PC-3 (cell line): ENCODE measurements around the gene SEC24B. TPM values are rescaled to one million over a fixed set of nuclear protein-coding genes. Genes with fewer than 3 reads are reported as not detected.

Experiments
- ATAC-seq: fragments of 200-7000 bp; cut with Tn5 transposase; 2 replicates; pipeline ENCODE4 v1.9.1; 2020; ENCODE audit warnings: mild to moderate bottlenecking, moderate library complexity
- BruUV-seq: library from RNA; stranded (reverse); fragments of 400-500 nt; replicated peaks from 2 replicates; lab custom pipeline; 2021; lab: Mats Ljungman, UMichigan
- CTCF ChIA-PET: fragments of 300-600 bp; sonication (Branson Sonifier 250); formaldehyde crosslinking; loops from one replicate; lab custom pipeline; 2022; ENCODE audit warnings: antibody characterized with exemption; lab: Charles Lee
- POLR2A ChIA-PET: fragments of 300-600 bp; sonication (Branson Sonifier 250); formaldehyde crosslinking; loops from one replicate; lab custom pipeline; 2022; ENCODE audit warnings: antibody characterized with exemption; ENCODE audit not compliant: unreplicated experiment; lab: Charles Lee
- DNase-seq: peaks from one replicate; pipeline ENCODE4 v3.0.0-alpha.2; 2015
- H2AFZ ChIP-seq: fragments of 300-600 bp; sonication (generic); 2 replicates; pipeline ENCODE4 v1.6.0; 2016; ENCODE audit warnings: antibody characterized with exemption, low read length
- H3F3A ChIP-seq: fragments of 300-600 bp; sonication (generic); one replicate; pipeline ENCODE4 v1.6.0; 2017; ENCODE audit warnings: antibody characterized with exemption, low read length, control low read depth, mild to moderate bottlenecking; ENCODE audit not compliant: unreplicated experiment
- H3K27ac ChIP-seq: fragments of 300-600 bp; sonication (generic); 2 replicates; pipeline ENCODE4 v1.5.1; 2016; ENCODE audit warnings: mild to moderate bottlenecking, low read length
- H3K27me3 ChIP-seq: fragments of 300-600 bp; sonication (generic); 2 replicates; pipeline ENCODE4 v1.6.1; 2016; ENCODE audit warnings: low read length, mixed read lengths
- H3K36me3 ChIP-seq: fragments of 300-600 bp; sonication (generic); 2 replicates; pipeline ENCODE4 v1.6.1; 2016; ENCODE audit warnings: low read depth, mixed run types, low read length, mixed read lengths
- H3K4me1 ChIP-seq: fragments of 300-600 bp; sonication (generic); 2 replicates; pipeline ENCODE4 v1.5.1; 2016; ENCODE audit warnings: low read length; ENCODE audit not compliant: insufficient read depth
- H3K4me2 ChIP-seq: fragments of 300-600 bp; sonication (generic); 2 replicates; pipeline ENCODE4 v1.6.0; 2016; ENCODE audit warnings: low read length
- H3K4me3 ChIP-seq: fragments of 300-600 bp; sonication (generic); 2 replicates; pipeline ENCODE4 v1.5.1; 2016; ENCODE audit warnings: mild to moderate bottlenecking, low read length, mixed read lengths
- H3K79me2 ChIP-seq: fragments of 300-600 bp; sonication (generic); 2 replicates; pipeline ENCODE4 v1.6.1; 2017; ENCODE audit warnings: low read length, mixed read lengths
- H3K9ac ChIP-seq: fragments of 300-600 bp; sonication (generic); 2 replicates; pipeline ENCODE4 v1.6.0; 2016; ENCODE audit warnings: mild to moderate bottlenecking, low read length
- H3K9me2 ChIP-seq: fragments of 300-600 bp; sonication (generic); replicated peaks from 2 replicates; pipeline ENCODE4 v1.6.1; 2016; ENCODE audit warnings: mixed run types, low read length, mixed read lengths
- H3K9me3 ChIP-seq: fragments of 300-600 bp; sonication (generic); 2 replicates; pipeline ENCODE4 v1.6.1; 2016; ENCODE audit warnings: low read length, mixed read lengths
- H4K20me1 ChIP-seq: fragments of 300-600 bp; sonication (generic); 2 replicates; pipeline ENCODE4 v1.6.1; 2016; ENCODE audit warnings: low read length, mixed read lengths
- CTCF ChIP-seq: fragments of 300-600 bp; sonication (generic); conservative IDR thresholded peaks from 2 replicates; pipeline ENCODE4 v1.5.1; 2017; ENCODE audit warnings: antibody characterized with exemption, low read depth, mild to moderate bottlenecking, low read length
- EZH2 ChIP-seq: fragments of 300-600 bp; sonication (generic); IDR thresholded peaks from one replicate; pipeline ENCODE4 v1.6.1; 2017; ENCODE audit warnings: antibody characterized with exemption, mild to moderate bottlenecking, low read length; ENCODE audit not compliant: unreplicated experiment
- EZH2phosphoT487 ChIP-seq: fragments of 300-600 bp; sonication (generic); IDR thresholded peaks from 2 replicates; pipeline ENCODE4 v1.6.1; 2018; ENCODE audit warnings: mild to moderate bottlenecking, antibody characterized with exemption, low read length, borderline replicate concordance
- intact Hi-C: fragments of 100-400 bp; cut with micrococcal nuclease; formaldehyde crosslinking; loops from 2 replicates; pipeline ENCODE4 v1.9.0; 2023
- total RNA-seq: library from RNA; depleted of rRNA; stranded (reverse); fragments of >200 nt; gene quantifications from 2 replicates; pipeline ENCODE4 v1.2.3, GENCODE V29; 2014

The SEC24B gene
- total RNA-seq, 1 experiment from 2014 or later, result 11.3 TPM

DNA sequence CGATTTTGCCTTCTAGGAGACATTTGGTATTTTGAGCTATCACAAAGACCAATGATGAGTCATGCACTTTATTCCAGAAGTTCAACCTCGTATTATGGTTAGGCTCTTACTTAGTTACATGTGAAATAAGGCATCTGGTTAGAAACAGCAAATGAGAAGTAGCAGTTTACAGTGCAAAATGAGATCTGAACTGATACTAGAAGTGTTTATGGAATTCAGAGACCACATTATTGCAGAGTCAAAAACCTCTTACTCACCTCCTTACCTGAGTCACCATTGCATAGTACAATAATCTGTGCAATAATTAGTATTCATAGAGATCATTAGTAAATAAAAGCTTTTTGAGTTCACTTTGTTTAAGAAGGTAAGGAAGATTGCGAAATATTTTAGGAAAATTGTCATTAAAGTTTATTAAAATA, 38.7 kb downstream of the SEC24B start:
- DNase-seq (peak; percentile 7), ATAC-seq (no peak; the same call in 1 of the 2 replicates)
- H4K20me1 ChIP-seq, result peaks cover 11% of the 10 kb centered on the region; the same call in 1 of the 2 replicates
- no peak overlapping the region for H3K9ac ChIP-seq
- H3K4me1 ChIP-seq, result peaks cover 10% of the 10 kb centered on the region; the same call in 1 of the 2 replicates
- no peaks in the 10 kb centered on the region for H3K9me3 ChIP-seq
- ChIA-PET CTCF (no interaction called here), POLR2A (interaction anchor here (0.6 kb wide), 1 partner anchor 70 kb away, joined by 5 read pairs; no protein-coding TSS in a partner anchor)
- peaks cover 16% of the 10 kb centered on the region; the same call in 1 of the 2 replicates for H3K36me3 ChIP-seq
- intact Hi-C loops, result no loop called here
- H3K27ac ChIP-seq, result no peak overlapping the region
- BruUV-seq, result no TSS peak
- no peak overlapping the region for H2AFZ ChIP-seq
- no peaks in the 10 kb centered on the region for H3F3A ChIP-seq
- no peaks in the 10 kb centered on the region for H3K9me2 ChIP-seq
- H3K4me2 ChIP-seq, result no peak overlapping the region
- H3K4me3 ChIP-seq, result no peak overlapping the region
- no peaks in the 10 kb centered on the region for H3K27me3 ChIP-seq
- H3K79me2 ChIP-seq, result peaks cover 88% of the 10 kb centered on the region
- TF ChIP-seq EZH2phosphoT487, result no peak
- no peak for TF ChIP-seq EZH2
- TF ChIP-seq CTCF, result no peak

GRCh38 chr4:109473824-109474223, 40.2 kb downstream of the SEC24B start:
- no peak overlapping the region for H2AFZ ChIP-seq
- no peak for DNase-seq
- no TSS peak for BruUV-seq
- intact Hi-C loops, result no loop called here
- H3K27ac ChIP-seq, result no peak overlapping the region
- H3K4me1 ChIP-seq, result peaks cover 10% of the 10 kb centered on the region; the same call in 1 of the 2 replicates
- no peak overlapping the region for H3K9ac ChIP-seq
- no peak overlapping the region for H3K4me2 ChIP-seq
- H3K9me2 ChIP-seq, result no peaks in the 10 kb centered on the region
- no peaks in the 10 kb centered on the region for H3K27me3 ChIP-seq
- H3K4me3 ChIP-seq, result no peak overlapping the region
- no peaks in the 10 kb centered on the region for H3K9me3 ChIP-seq
- POLR2A ChIA-PET, result no interaction called here
- TF ChIP-seq EZH2phosphoT487 (no peak), CTCF (no peak), EZH2 (no peak)
- no peak for ATAC-seq
- H3K36me3 ChIP-seq, result peaks cover 16% of the 10 kb centered on the region; the same call in 1 of the 2 replicates
- no peaks in the 10 kb centered on the region for H3F3A ChIP-seq
- H3K79me2 ChIP-seq, result peaks cover 81% of the 10 kb centered on the region
- CTCF ChIA-PET, result no interaction called here
- H4K20me1 ChIP-seq, result peaks cover 11% of the 10 kb centered on the region; the same call in 1 of the 2 replicates

DNA sequence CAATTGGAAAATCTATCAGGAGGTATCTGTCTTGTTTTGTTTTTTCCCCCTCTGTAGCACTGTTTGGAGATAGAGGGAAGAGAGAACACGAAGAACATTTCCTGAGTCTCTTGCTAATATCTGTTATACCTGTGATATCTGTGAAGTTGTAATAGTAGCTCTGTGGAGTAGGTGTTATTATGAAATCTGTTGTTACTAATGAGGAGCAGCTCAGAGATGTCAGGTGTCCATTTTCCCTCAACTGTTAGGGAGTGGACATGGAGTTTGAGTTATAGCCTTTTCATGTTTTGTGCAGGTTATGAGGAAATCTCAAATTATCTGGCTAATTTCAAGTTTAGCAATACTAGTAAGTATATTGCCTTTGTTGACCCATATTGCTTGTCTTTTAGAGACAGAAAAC, 52.4 kb downstream of the SEC24B start:
- ChIA-PET POLR2A (no interaction called here), CTCF (no interaction called here)
- no peaks in the 10 kb centered on the region for H3K9me2 ChIP-seq
- H3K4me1 ChIP-seq, result no peaks in the 10 kb centered on the region
- H3K36me3 ChIP-seq, result no peaks in the 10 kb centered on the region; the same call in 1 of the 2 replicates
- no peak overlapping the region for H3K9ac ChIP-seq
- no peak overlapping the region for H3K4me3 ChIP-seq
- DNase-seq, result no peak
- BruUV-seq, result TSS peak; percentile 11
- H3F3A ChIP-seq, result no peaks in the 10 kb centered on the region
- intact Hi-C loops, result no loop called here
- H3K27me3 ChIP-seq, result no peaks in the 10 kb centered on the region
- H4K20me1 ChIP-seq, result no peaks in the 10 kb centered on the region
- TF ChIP-seq EZH2, result no peak
- no peak for TF ChIP-seq EZH2phosphoT487
- no peak for TF ChIP-seq CTCF
- H2AFZ ChIP-seq, result no peak overlapping the region
- H3K79me2 ChIP-seq, result peaks cover 20% of the 10 kb centered on the region; the same call in 1 of the 2 replicates
- no peaks in the 10 kb centered on the region for H3K9me3 ChIP-seq
- no peak for ATAC-seq
- no peak overlapping the region for H3K4me2 ChIP-seq
- H3K27ac ChIP-seq, result no peak overlapping the region
